Measurements from ENCODE around the gene HSD11B2. TPM values are rescaled to one million over a fixed set of nuclear protein-coding genes. Genes with fewer than 3 reads are reported as not detected.

The HSD11B2 gene
- total RNA-seq (1 to 10 TPM; 1.4 to 6.8 (median 5.0) TPM), polyA plus RNA-seq (10 to 100 TPM in 1 of 2 donors, 1 to 10 TPM in 1; 7.7 to 11.3 TPM)

- no peak for TF ChIP-seq CTCF (IDR thresholded peaks at IDR 0.05)
- intact Hi-C loops (cut with DNase I) = no loop called here
- Histone ChIP-seq H3K27ac (peak within 1 kb of the TSS; percentile 67 to 84 (median 78)), H3K4me3 (peak within 1 kb of the TSS; percentile 15 to 57 (median 42)), H3K36me3 (no peaks in the 10 kb centered on the region), H3K27me3 (no peaks in the 10 kb centered on the region), H3K4me1 (peaks cover 8 to 20% (median 12%) of the 10 kb centered on the region in 3 donors), H3K9me3 (no peaks in the 10 kb centered on the region)
- FAIRE-seq (no peak), DNase-seq (peak; percentile 71 to 89 (median 83)), ATAC-seq (peak; percentile 69 to 84 (median 77))
- 1% methylated on average over 61 to 74 of the region's 87 CpGs for WGBS, 2 donors
Measured at GRCh38 chr16:67430977-67431774, at the start of gene HSD11B2. Gene HSD11B2 (plus strand): TSS chr16:67431121. CDS start chr16:67431249, 128 bp downstream.

GRCh38 chr16:67383284-67383683 is 47.6 kb upstream of the HSD11B2 start:
- H3K27ac ChIP-seq = no peak overlapping the region
- no peak for ATAC-seq
- WGBS, 2 donors = 88 to 90% methylated on average over 3 of the region's 3 CpGs
- no peak for TF ChIP-seq CTCF (IDR thresholded peaks at IDR 0.05)
- H3K4me3 ChIP-seq = no peak overlapping the region
- DNase-seq = no peak
- H3K4me1 ChIP-seq = no peaks in the 10 kb centered on the region
- H3K9me3 ChIP-seq = no peaks in the 10 kb centered on the region
- intact Hi-C loops (cut with DNase I) = no loop called here
- FAIRE-seq = no peak
- no peaks in the 10 kb centered on the region for H3K36me3 ChIP-seq
- no peaks in the 10 kb centered on the region for H3K27me3 ChIP-seq

- H3K36me3 ChIP-seq = no peaks in the 10 kb centered on the region
- intact Hi-C loops (cut with DNase I) = no loop called here
- no peak for TF ChIP-seq CTCF (IDR thresholded peaks at IDR 0.05)
- H3K9me3 ChIP-seq = no peaks in the 10 kb centered on the region
- no peaks in the 10 kb centered on the region for H3K27me3 ChIP-seq
- WGBS, 2 donors = 82 to 86% methylated on average over 8 of the region's 8 CpGs
- no peak for ATAC-seq
- no peak for FAIRE-seq
- H3K27ac ChIP-seq = no peak overlapping the region
- H3K4me3 ChIP-seq = no peak overlapping the region
- no peaks in the 10 kb centered on the region for H3K4me1 ChIP-seq
- peak in 1 of 6 donors; percentile 1 for DNase-seq
Measured at GRCh38 chr16:67384778-67385510, 46.0 kb upstream of the HSD11B2 start.

GRCh38 chr16:67386861-67387455 is 44.0 kb upstream of the HSD11B2 start:
- no peak for TF ChIP-seq CTCF (IDR thresholded peaks at IDR 0.05)

More at GRCh38 chr16:67386861-67387455, 44.0 kb upstream of the HSD11B2 start:
- no peaks in the 10 kb centered on the region for H3K36me3 ChIP-seq
- ATAC-seq (no peak), DNase-seq (no peak), FAIRE-seq (no peak)
- WGBS, 2 donors = 88 to 90% methylated on average over 5 of the region's 5 CpGs
- no peaks in the 10 kb centered on the region for H3K9me3 ChIP-seq
- intact Hi-C loops (cut with DNase I) = no loop called here
- no peak overlapping the region for H3K4me3 ChIP-seq
- H3K4me1 ChIP-seq = peaks cover 0 to 4% (median 0%) of the 10 kb centered on the region in 3 donors
- H3K27me3 ChIP-seq = no peaks in the 10 kb centered on the region
- no peak overlapping the region for H3K27ac ChIP-seq
